ENCODE measurements around the gene ZNF521. TPM values are rescaled to one million over a fixed set of nuclear protein-coding genes. Genes with fewer than 3 reads are reported as not detected.

Gene ZNF521
- total RNA-seq, 4 donors from 2014 or later: 4.7 to 15.4 (median 7.7) TPM

- no peak overlapping the region for H3K4me3 ChIP-seq (ENCODE audit: low read depth, poor library complexity, severe bottlenecking)
- intact Hi-C loops (cut with DNase I; ENCODE audit: low total_unique reads): no loop called here
- no peak for TF ChIP-seq POLR2A (IDR thresholded peaks at IDR 0.05)
- TF ChIP-seq, protein P1, sequence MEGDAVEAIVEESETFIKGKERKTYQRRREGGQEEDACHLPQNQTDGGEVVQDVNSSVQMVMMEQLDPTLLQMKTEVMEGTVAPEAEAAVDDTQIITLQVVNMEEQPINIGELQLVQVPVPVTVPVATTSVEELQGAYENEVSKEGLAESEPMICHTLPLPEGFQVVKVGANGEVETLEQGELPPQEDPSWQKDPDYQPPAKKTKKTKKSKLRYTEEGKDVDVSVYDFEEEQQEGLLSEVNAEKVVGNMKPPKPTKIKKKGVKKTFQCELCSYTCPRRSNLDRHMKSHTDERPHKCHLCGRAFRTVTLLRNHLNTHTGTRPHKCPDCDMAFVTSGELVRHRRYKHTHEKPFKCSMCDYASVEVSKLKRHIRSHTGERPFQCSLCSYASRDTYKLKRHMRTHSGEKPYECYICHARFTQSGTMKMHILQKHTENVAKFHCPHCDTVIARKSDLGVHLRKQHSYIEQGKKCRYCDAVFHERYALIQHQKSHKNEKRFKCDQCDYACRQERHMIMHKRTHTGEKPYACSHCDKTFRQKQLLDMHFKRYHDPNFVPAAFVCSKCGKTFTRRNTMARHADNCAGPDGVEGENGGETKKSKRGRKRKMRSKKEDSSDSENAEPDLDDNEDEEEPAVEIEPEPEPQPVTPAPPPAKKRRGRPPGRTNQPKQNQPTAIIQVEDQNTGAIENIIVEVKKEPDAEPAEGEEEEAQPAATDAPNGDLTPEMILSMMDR (IDR thresholded peaks at IDR 0.05): no peak
- WGBS, 2 donors: 45 to 54% methylated on average over 5 of the region's 5 CpGs
- no peak for DNase-seq (ENCODE audit: low spot score in 2 of 2)
Measured at GRCh38 chr18:25067275-25068025, 284.5 kb downstream of the ZNF521 start.

GRCh38 chr18:25066516-25066915, 285.4 kb downstream of the ZNF521 start:
- no peak for DNase-seq (ENCODE audit: low spot score in 2 of 2)
- WGBS, 2 donors: 55 to 63% methylated on average over 3 of the region's 3 CpGs
- no peak overlapping the region for H3K4me3 ChIP-seq (ENCODE audit: low read depth, poor library complexity, severe bottlenecking)
- intact Hi-C loops (cut with DNase I; ENCODE audit: low total_unique reads): no loop called here
- TF ChIP-seq, protein P1 (IDR thresholded peaks at IDR 0.05): no peak
- no peak for TF ChIP-seq POLR2A (IDR thresholded peaks at IDR 0.05)

GRCh38 chr18:25062720-25063119, 289.2 kb downstream of the ZNF521 start:
- H3K4me3 ChIP-seq (ENCODE audit: low read depth, poor library complexity, severe bottlenecking): no peak overlapping the region
- intact Hi-C loops (cut with DNase I; ENCODE audit: low total_unique reads): no loop called here
- TF ChIP-seq POLR2A (IDR thresholded peaks at IDR 0.05): no peak
- TF ChIP-seq, protein P1 (IDR thresholded peaks at IDR 0.05): no peak
- 92 to 100% methylated on average over 1 of the region's 1 CpG for WGBS, 2 donors
- no peak for DNase-seq (ENCODE audit: low spot score in 2 of 2)

DNA sequence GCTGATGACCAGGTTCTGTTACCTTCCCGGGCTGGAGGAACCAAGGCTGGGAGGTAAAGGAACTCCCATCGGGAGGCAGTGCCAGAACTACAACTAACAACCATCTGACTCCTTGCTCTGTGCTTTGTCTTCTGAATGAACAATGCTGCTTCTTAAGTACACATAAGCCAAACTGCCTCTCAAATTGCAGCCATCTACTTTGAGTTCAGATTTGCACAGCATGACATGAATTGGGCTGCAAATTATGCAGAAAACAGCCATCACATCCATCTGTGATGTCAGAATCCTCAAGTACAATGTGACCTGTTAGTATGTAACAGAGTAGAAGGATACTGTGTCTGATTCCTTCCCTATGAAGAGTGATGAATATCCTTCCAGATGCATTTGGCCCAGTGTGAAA, 290.6 kb downstream of the ZNF521 start:
- WGBS, 2 donors: 85 to 91% methylated on average over 2 of the region's 2 CpGs
- no peak overlapping the region for H3K4me3 ChIP-seq (ENCODE audit: low read depth, poor library complexity, severe bottlenecking)
- DNase-seq (ENCODE audit: low spot score in 2 of 2): no peak
- intact Hi-C loops (cut with DNase I; ENCODE audit: low total_unique reads): no loop called here
- TF ChIP-seq, protein P1 (IDR thresholded peaks at IDR 0.05): no peak
- TF ChIP-seq POLR2A (IDR thresholded peaks at IDR 0.05): no peak

DNA sequence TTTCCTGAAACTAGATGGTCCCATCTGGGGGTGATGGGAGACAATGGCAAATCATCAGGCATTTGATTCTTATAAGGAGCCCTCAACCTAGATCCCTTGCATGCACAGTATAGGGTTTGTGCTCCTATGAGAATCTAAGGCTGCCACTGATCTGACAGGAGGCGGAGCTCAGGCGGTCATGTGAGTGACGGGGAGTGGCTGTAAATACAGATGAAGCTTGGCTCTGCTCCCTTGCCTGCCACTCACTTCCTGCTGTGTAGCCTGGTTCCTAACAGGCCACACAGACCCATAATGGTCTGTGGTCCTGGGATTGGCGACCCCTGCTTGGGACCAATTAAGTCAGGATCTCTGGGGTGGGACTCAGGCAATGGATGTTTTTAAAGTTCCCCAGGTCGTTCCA, 293.4 kb downstream of the ZNF521 start:
- H3K4me3 ChIP-seq (ENCODE audit: low read depth, poor library complexity, severe bottlenecking): no peak overlapping the region
- TF ChIP-seq, protein P1 (IDR thresholded peaks at IDR 0.05): no peak
- no peak for TF ChIP-seq POLR2A (IDR thresholded peaks at IDR 0.05)
- DNase-seq (ENCODE audit: low spot score in 2 of 2): no peak
- 76 to 84% methylated on average over 5 of the region's 5 CpGs for WGBS, 2 donors
- intact Hi-C loops (cut with DNase I; ENCODE audit: low total_unique reads): no loop called here
